Dermis blood vessel endothelial cell (primary cell): ENCODE measurements around the gene WIF1. TPM values are rescaled to one million over a fixed set of nuclear protein-coding genes. Genes with fewer than 3 reads are reported as not detected.

ENCODE experiments used
- DNase-seq: peaks from one replicate; pipeline ENCODE4 v3.0.0; 2010
- total RNA-seq: library from RNA; depleted of rRNA; stranded (reverse); fragments of >200 nt; gene quantifications from 2 replicates; pipeline ENCODE4 v1.2.3, GENCODE V29; 2014

WIF1 gene
- total RNA-seq, 1 donor from 2014 or later, result not detected

DNA sequence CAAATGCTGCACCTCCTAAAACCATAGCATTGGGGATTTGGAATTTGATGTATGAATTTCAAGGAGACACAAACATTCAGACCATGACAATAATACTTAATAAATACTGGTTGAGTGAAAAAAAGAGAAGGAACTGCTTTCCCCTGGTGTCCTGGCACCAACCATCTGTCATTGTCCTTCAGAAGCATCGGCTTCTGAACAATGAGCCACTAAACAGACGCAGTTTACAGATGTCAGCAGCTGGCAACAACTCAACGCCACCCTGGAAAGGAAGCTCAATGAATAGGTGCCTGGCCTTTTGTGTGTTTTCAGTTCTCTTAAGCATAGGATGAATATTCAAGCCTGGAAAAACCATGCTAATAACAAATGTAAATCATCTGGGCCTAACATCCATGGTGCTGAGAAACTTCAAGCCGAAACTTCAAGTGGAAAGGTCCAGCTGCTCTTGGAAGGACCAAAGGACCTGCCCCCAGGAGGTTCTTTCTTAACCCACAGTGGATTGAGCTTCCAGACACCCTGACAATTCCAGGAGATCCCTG, 101.3 kb downstream of the WIF1 start:
- no peak for DNase-seq

DNA sequence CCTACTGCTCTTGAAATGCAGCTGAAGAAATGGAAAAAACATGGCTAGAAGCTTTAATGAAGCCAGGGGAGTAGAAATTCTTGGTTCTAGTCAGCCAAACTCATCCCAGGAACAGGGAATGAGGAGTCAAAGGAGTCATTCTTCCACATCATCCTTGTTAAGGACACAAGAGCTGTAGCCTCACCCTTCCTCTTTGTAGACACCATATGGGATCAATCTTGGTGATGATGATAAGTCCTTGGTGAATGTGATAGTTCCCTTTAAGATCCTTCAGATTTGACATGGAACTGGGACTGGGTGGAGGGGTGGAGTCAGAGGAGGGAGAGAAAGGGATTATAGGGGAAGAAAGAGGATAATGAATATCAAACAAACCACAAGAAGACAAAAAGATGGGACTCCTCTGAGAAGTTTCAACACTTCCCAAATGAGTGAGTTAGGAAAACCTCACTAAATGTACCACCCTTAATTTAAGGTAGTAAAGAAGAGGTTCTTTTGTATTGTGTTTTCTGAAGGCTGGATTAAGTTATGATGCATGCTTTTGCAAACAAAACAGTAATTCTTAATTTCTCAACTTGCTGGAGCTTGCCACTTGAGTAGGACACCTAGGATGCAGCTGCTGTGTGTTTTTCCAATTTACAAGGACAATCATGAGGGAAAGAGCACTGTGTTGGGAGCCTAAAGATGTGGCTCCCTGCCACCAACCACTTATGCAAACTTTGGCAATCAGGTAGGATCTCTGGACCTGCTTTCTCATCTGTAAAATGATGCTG, 104.0 kb downstream of the WIF1 start:
- no peak for DNase-seq

DNA sequence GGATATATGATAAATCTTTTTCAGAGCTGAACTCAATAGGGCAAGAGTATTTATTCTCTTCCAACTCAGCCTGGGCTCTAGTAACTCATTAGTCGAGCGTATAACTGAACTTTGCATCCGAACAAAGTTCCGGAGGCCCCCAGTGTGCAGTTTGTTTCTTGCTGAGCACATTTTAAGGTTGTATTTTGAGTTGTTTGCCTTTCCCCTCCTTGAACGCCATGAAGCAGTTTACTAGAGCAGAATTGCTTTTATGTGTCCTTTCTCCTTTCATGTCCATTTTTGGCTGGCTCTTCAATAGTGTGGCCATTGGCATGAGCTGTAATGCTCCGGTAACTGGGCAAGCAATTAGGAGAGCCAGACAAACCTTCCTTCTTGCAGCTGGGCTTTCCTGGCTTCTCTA, 105.3 kb downstream of the WIF1 start:
- DNase-seq, result no peak

DNA sequence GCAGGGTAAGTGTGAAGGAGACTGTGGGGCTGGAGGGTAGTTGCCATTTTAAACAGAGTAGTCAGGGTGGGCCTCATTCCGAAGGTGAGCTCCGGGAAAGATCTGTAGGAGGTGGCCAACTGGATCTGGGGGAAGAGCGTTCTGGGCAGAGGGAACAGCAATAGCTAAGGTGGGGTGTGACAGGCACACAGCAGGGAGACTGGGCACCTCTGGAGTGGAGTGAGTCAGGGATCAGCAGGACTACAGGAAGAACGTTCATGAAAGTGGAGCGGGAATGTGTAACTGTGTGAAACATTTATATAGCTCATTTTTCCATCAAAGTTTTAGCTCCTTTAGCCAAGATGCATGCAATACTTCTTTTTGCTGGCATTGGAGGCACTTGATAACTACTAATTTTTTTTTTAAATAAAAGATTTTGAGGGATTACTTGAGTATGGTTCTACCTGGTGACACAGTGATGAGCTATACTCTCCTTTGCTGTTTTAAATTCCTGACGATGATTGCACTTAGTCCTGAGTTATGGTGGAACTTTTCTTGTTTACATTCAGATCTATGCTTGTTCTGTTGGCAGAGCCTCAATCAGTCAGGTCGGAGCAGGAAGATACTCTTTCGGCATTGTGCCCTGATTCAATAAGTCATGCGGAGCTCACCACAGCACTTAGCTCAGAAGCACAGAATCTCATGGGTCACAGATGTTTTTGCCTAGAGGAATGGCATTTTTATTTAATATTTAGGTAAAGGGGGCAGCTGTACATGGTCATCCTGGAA, 106.4 kb downstream of the WIF1 start:
- no peak for DNase-seq

DNA sequence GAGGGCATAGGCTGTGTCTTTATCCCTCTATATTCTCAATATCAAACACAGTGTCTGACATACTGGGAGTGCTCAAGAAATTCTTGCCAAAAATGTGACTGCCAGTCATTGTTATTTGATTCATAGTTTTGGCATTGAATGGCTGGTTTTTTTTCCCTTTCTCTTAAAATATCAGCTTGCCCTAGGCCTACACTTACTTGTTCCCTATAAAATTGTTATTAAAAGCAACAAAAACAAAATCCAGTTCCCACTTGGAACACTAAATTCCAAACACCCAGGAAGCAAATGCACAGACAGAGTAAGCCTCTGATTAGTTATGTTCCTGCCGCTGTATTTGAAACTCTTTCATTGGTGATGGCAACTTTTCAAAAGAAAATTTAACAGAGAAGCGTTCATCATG, 110.7 kb downstream of the WIF1 start:
- no peak for DNase-seq

DNA sequence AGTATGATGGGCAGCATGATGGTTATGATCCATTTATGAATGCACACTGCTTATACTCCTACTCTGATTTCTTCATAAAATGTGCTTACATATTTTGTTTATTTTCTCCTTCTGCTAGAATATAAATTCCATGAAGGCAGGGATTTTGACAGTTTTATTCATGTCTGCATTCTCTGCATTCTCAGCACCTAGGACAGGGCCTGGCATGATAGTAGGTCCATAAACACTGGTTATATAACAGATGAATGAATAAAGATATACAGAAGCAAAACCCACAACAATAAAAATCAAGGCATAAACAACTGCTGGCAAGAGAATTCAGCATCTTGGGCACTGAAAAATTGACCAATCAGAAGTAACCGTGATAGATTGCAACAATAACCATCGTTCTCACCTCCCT, 115.4 kb downstream of the WIF1 start:
- DNase-seq, result no peak

DNA sequence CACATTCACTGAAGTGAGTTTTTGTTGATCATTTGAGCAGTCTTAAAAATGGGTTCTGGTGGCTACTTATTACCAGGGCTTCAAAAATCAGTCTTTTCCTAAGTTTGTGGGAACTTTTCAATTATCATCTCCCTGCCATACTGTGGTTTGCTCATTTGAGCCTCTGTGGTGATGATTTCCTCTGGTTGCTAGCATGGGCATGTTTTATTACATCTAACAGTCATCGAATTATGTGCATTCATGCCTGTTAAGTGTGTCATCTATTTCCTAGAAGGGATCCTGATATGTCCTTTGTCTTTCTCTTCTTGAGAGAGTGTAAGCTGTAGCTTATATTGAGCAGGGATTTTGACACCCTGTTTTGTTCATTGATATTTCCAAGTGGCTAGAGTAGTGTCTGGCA, 116.8 kb downstream of the WIF1 start:
- no peak for DNase-seq

Other genes with a start within 250 kb of the WIF1 start
- 29.9 and 30.1 TPM in 2 replicates for gene LEMD3, start 48.3 kb upstream of the WIF1 start, total RNA-seq
- gene MSRB3, start 157.4 kb upstream of the WIF1 start, total RNA-seq, result 40.0 and 67.5 TPM in 2 replicates